G401 (cell line): Measurements from ENCODE around the gene CCDC171. TPM values are rescaled to one million over a fixed set of nuclear protein-coding genes. Genes with fewer than 3 reads are reported as not detected.

Experiments used
- DNase-seq: peaks from one replicate; pipeline ENCODE4 v3.0.0-alpha.2; 2015; ENCODE audit warnings: low spot score
- in situ Hi-C: cut with HindIII; loops from 2 replicates; pipeline ENCODE4 v1.10.0; 2016; ENCODE audit warnings: low sequenced_read_pairs, mixed read lengths
- total RNA-seq: library from RNA; depleted of rRNA; stranded (reverse); fragments of >200 nt; shearing (Covaris generic); gene quantifications from 2 replicates; pipeline ENCODE4 v1.2.3, GENCODE V29; 2014; rRNA removed

The CCDC171 gene
- total RNA-seq, 1 experiment from 2014 or later: 2.4 TPM

DNA sequence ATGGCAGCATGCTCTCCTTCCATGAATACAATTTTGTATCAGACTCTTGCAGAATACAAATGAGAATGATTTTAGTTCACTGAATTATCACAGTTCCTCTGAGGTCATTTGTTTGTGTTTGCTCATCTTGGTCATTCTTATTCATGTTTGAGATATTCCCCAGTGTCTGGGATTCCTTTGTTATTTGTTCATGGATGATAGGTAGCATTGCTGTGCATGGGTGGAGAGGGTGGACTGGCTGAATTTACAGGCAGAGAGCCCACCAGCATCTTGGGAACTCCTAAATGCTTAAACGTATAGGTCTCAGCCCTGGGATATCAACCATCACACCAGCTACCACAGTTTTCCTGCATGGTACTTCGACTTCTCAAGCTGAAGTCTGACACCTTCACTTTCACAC is 459.8 kb downstream of the CCDC171 start:
- DNase-seq: no peak

GRCh38 chr9:16013366-16013765 is 460.5 kb downstream of the CCDC171 start:
- in situ Hi-C loops: no loop called here
- DNase-seq: no peak

More for the DNA sequence above, 459.8 kb downstream of the CCDC171 start:
- in situ Hi-C loops: no loop called here

DNA sequence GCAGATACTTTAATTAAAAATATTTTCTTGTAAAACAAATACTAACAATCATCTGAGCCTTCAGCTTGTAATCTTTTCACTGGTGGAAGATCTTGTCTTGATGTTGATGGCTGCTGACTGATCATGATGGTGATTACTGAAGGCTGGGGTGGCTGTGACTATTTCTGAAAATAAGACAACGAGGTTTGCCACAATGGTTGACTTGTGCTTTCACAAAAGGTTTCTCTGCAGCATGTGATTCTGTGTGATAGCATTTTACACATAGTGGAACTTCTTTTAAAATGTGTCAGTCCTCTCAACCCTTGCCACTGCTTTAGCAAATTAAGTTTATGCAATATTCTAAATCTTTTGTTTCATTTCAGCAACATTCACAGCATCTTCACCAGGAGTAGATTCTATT is 461.0 kb downstream of the CCDC171 start:
- no peak for DNase-seq
- in situ Hi-C loops: no loop called here

DNA sequence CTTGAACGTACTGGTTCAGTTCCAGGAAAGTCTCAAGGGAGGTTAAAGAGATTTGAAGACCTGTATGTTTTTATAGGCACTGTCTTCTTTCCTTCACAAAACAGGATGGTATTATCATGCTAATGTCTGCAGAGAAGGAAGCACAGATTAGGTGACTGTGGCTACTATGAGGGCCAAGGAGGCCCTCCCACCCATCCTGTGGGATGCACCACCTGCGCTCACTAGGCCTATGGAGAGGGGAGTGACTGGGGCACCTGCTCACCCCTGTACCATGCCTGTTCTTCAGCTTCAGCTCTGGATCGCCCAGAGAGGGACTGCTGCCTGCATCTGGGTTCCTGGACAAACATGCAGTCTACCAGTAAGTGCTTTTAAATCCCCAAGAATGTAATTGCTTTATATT is 469.4 kb downstream of the CCDC171 start:
- no peak for DNase-seq
- in situ Hi-C loops: no loop called here

DNA sequence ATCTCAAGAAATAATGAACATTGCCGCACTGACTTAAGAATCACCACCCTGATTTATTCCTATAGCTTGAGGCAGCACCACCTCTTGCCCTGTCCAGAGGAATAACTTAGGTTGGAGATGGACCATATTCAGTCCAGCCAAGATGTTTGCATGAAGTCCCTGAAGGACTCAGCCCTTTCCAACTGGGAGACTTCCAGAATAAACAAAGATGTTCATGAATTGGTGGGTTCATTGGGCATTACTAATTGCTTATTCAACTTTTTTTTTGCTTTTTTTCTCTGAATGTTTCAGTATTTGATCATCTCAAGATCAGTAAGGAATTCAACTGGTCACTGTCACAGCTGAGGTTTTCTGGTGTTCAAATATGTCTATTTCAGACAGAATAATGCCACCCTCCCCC is 470.6 kb downstream of the CCDC171 start:
- in situ Hi-C loops: no loop called here
- no peak for DNase-seq

Other genes with a start within 250 kb of the CCDC171 start
- gene TTC39B, start 245.8 kb upstream of the CCDC171 start, total RNA-seq: 2.3 and 2.6 TPM in 2 replicates
- 20.1 and 20.5 TPM in 2 replicates for gene SNAPC3, start 130.2 kb upstream of the CCDC171 start, total RNA-seq
- 53.0 and 87.4 TPM in 2 replicates for gene PSIP1, start 42.1 kb upstream of the CCDC171 start, total RNA-seq